HG02763 (cell line): Measurements from ENCODE around the gene SLC1A3.
"Not testable (repeated sequence)": the region's sequence is repeated elsewhere in the genome, so short reads cannot be mapped to it uniquely, and the experiment has no call there.

ENCODE experiments used
- ATAC-seq: cut with Tn5 transposase; IDR thresholded peaks from one replicate; pipeline ENCODE4 v1.9.1; 2021; ENCODE audit warnings: mild to moderate bottlenecking, moderate library complexity; ENCODE audit not compliant: unreplicated experiment

The SLC1A3 gene

GRCh38 chr5:36630201-36631145 lies 24.1 kb downstream of the SLC1A3 start:
- ATAC-seq: no peak

DNA sequence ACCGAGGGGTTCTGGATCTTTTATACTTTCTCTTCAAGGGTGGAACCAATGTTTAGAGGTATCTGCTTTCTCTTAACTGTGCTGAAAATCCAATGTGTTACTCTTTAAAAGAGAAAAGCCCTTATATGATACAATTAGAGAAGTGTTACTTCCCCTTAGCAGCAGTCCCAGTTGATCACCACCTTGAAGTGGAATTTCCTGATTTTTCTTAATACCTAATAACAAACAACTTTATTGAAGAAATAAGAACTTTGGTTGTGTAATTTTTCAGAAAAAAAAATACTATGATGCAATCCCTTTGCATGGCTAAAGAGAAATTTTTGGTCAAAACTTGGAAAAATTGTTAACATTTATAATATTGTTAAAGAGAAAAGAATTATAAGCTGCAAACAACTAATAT lies 24.7 kb downstream of the SLC1A3 start:
- no peak for ATAC-seq

- no peak for ATAC-seq
Measured at GRCh38 chr5:36631620-36632362, 25.4 kb downstream of the SLC1A3 start.

- no peak for ATAC-seq
Measured at GRCh38 chr5:36632363-36632664, 25.9 kb downstream of the SLC1A3 start.

DNA sequence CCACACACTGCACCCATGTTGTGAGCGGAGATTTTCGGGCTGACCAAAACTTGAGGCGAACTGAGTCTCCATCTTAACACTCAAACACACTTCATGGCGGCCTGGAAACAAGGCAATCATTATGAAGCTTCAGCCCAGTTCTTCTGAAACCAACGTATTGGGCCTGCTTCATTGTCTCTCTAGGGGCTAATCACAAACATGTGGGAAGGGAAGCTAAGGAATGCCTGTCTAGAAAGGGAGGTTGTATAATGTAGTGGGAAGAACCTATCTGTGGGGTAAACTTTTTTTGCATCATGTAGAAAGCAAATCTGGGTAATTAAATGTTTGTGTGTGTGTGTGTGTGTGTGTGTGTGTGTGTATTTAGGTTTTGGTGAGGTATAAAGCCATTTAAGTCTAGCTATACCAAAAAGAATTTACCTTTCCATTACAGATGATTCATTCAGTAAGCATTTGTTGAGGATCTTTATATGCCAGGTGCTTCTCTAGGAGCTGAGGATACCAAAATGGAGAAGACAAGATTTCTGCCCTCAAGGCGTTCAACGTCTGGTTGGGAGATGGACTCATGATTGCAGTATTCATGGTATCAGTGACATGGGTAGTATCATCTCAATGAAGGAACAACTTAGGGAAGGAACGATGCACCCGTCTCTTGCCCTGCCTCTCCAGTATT lies 29.4 kb downstream of the SLC1A3 start:
- ATAC-seq: no peak

DNA sequence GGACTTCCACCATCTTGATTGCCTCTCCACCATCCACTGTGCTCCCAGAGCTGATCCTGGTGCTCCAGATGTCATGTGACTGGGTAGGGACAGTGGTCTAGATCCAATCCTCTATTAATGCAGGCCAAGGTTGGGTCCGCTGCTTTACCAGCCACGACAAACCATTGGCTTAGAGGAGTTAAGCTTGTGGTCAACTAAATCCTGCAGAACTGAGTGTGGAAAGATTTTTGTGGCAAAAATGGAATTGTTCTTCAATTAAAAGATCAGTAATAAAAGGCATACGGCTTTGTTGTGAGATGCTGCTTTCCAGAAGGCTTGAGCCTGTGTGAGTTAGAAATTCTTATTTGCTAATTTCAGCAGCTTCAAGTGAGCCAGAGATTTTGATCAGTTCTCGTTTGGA lies 30.7 kb downstream of the SLC1A3 start:
- no peak for ATAC-seq

DNA sequence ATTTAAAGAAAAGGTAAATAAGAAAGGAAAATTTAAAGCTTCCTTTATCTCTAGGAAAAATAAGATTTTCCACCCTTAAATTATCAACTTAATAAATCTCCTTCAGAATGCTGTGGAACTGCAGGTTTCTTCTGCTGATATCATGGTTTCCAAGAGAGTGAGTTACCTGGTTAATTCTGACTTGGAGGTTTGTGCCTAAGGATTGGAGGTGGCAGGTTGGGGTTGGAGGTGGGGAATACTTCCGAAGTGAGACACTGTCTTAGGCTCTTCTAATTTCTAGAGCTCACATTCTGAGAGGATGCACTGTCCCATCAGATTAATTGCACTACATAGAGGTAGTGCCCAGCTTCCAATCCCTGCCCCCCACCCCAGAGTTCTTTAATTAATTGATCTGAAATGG lies 31.1 kb downstream of the SLC1A3 start:
- no peak for ATAC-seq

GRCh38 chr5:36638056-36638455 lies 31.6 kb downstream of the SLC1A3 start:
- ATAC-seq: no peak

GRCh38 chr5:36640949-36641348 lies 34.5 kb downstream of the SLC1A3 start:
- ATAC-seq: no peak

- ATAC-seq: no peak
Measured at GRCh38 chr5:36641431-36641830, 35.0 kb downstream of the SLC1A3 start.

DNA sequence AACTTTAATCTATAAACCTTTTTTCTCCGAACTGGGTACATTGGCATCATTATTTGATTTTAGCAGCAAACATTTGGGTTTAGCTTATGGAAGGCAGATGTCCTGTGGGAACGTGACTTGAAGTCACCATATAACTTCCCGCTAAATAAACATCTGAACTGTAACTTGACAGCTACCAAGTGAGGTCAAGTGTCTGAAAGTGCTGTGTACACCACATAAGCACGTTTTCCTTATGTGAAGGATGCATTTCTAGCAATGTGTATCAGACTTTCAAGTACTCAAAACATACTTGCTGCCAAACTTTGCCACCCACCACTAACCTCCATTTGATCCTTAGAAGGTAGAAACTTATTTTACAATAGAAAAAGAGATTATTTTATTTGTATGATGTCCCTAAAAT lies 35.7 kb downstream of the SLC1A3 start:
- no peak for ATAC-seq

- no peak for ATAC-seq
Measured at GRCh38 chr5:36643162-36643561, 36.8 kb downstream of the SLC1A3 start.

GRCh38 chr5:36643841-36644240 lies 37.4 kb downstream of the SLC1A3 start:
- ATAC-seq: not testable (repeated sequence)

GRCh38 chr5:36644727-36645126 lies 38.3 kb downstream of the SLC1A3 start:
- ATAC-seq: no peak

GRCh38 chr5:36646100-36646499 lies 39.7 kb downstream of the SLC1A3 start:
- no peak for ATAC-seq

- no peak for ATAC-seq
Measured at GRCh38 chr5:36646507-36647023, 40.2 kb downstream of the SLC1A3 start.

- ATAC-seq: no peak
Measured at GRCh38 chr5:36647046-36647445, 40.6 kb downstream of the SLC1A3 start.

DNA sequence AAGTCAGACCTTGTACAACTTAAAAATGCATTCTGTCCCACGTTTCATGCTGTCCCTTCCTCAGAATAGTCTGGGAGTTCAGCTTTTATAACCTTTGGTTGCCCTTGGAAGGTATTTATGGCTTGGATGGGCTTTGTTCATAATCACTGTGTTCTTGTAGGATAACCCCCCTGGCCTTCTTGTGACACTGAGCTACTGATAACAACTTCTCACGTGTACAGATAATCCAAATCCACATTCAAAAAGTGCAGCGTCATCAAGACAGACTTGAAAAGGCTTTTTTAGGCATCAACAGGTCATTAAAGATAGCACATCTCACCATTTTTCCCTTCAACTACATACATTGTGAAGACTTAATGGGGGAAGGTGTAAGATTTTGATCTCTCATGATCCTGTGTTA lies 42.0 kb downstream of the SLC1A3 start:
- ATAC-seq: no peak

- ATAC-seq: no peak
Measured at GRCh38 chr5:36651761-36652685, 45.6 kb downstream of the SLC1A3 start.

DNA sequence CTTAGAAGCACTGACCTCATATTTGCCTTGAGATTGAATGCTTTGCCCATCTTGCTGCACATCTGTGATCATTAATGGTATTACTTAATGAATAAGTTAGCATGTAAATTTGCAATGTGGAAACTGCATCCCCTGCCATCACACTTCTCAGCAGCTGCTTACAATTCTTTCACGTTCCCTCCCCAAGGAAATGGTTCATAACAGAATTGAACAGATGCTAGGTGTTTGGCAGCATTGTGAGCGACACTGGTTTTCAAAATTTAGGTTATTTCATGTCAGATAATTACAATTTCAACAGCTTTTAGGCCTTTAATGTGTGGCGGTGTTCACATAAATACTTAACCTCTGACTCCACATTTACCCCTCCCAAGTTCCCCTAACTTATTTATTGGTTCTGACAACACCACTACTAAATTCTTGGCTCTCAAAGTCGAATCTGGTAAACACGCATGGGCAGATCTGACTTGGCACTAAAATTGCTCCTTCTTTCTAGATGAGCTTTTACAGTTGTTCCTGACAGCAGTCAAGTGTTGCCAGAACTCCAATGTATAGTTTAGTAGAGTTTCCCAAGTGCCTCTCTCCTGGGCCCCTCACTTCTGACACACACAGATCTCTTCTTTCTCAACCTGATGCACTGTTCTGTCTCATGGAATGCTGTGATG lies 46.8 kb downstream of the SLC1A3 start:
- no peak for ATAC-seq
